ENCODE measurements around the gene DAPK1.

DNA sequence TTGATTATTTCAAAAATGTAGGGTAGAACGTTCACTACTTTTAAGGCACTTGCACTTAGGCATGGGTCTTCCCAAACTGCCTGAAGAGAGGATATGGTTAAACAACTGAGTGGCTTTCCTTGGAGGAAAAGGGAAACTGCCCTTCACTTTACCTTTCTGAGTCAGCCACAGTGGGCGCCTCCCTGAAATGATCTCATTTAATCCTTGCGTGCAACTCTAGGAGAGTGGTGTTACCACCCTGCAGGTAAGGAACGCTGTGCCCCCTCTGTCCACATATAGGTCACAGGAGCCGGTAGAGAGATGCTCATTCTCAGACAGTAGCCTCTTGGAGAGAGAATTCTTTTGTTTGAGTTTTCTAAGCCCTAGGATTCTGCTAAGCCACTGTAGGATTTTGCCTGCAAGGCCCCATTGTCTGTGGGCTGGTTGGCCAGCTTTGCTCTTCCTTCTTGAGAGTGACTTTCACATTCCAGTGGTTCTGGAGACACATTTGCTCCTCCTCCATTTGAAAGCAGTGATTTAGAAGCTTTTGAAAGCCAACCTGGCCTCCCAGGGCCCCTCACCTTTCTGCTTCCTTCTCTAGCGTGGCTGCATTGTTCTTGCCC is 118.0 kb downstream of the DAPK1 start:
- TF ChIP-seq, protein P1, sequence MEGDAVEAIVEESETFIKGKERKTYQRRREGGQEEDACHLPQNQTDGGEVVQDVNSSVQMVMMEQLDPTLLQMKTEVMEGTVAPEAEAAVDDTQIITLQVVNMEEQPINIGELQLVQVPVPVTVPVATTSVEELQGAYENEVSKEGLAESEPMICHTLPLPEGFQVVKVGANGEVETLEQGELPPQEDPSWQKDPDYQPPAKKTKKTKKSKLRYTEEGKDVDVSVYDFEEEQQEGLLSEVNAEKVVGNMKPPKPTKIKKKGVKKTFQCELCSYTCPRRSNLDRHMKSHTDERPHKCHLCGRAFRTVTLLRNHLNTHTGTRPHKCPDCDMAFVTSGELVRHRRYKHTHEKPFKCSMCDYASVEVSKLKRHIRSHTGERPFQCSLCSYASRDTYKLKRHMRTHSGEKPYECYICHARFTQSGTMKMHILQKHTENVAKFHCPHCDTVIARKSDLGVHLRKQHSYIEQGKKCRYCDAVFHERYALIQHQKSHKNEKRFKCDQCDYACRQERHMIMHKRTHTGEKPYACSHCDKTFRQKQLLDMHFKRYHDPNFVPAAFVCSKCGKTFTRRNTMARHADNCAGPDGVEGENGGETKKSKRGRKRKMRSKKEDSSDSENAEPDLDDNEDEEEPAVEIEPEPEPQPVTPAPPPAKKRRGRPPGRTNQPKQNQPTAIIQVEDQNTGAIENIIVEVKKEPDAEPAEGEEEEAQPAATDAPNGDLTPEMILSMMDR (IDR thresholded peaks at IDR 0.05; ENCODE audit: poor library complexity, severe bottlenecking), result no peak
- TF ChIP-seq EP300 (conservative IDR thresholded peaks at IDR 0.05; ENCODE audit: poor library complexity, severe bottlenecking), result no peak
- TF ChIP-seq POLR2AphosphoS5 (IDR thresholded peaks at IDR 0.05), result no peak
- TF ChIP-seq EZH2 (IDR thresholded peaks at IDR 0.05; ENCODE audit: borderline replicate concordance, insufficient read depth, low read length, poor library complexity, severe bottlenecking), result no peak
- TF ChIP-seq MXI1 (conservative IDR thresholded peaks at IDR 0.05; ENCODE audit: poor library complexity, severe bottlenecking), result no peak
- TF ChIP-seq, protein P2, sequence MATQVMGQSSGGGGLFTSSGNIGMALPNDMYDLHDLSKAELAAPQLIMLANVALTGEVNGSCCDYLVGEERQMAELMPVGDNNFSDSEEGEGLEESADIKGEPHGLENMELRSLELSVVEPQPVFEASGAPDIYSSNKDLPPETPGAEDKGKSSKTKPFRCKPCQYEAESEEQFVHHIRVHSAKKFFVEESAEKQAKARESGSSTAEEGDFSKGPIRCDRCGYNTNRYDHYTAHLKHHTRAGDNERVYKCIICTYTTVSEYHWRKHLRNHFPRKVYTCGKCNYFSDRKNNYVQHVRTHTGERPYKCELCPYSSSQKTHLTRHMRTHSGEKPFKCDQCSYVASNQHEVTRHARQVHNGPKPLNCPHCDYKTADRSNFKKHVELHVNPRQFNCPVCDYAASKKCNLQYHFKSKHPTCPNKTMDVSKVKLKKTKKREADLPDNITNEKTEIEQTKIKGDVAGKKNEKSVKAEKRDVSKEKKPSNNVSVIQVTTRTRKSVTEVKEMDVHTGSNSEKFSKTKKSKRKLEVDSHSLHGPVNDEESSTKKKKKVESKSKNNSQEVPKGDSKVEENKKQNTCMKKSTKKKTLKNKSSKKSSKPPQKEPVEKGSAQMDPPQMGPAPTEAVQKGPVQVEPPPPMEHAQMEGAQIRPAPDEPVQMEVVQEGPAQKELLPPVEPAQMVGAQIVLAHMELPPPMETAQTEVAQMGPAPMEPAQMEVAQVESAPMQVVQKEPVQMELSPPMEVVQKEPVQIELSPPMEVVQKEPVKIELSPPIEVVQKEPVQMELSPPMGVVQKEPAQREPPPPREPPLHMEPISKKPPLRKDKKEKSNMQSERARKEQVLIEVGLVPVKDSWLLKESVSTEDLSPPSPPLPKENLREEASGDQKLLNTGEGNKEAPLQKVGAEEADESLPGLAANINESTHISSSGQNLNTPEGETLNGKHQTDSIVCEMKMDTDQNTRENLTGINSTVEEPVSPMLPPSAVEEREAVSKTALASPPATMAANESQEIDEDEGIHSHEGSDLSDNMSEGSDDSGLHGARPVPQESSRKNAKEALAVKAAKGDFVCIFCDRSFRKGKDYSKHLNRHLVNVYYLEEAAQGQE (IDR thresholded peaks at IDR 0.05; ENCODE audit: borderline replicate concordance), result no peak
- no peak for TF ChIP-seq SMC3 (conservative IDR thresholded peaks at IDR 0.05; ENCODE audit: poor library complexity)
